Measurements from ENCODE around the gene RASL12.
"Not testable (repeated sequence)": the region's sequence is repeated elsewhere in the genome, so short reads cannot be mapped to it uniquely, and the experiment has no call there.

Gene RASL12

DNA sequence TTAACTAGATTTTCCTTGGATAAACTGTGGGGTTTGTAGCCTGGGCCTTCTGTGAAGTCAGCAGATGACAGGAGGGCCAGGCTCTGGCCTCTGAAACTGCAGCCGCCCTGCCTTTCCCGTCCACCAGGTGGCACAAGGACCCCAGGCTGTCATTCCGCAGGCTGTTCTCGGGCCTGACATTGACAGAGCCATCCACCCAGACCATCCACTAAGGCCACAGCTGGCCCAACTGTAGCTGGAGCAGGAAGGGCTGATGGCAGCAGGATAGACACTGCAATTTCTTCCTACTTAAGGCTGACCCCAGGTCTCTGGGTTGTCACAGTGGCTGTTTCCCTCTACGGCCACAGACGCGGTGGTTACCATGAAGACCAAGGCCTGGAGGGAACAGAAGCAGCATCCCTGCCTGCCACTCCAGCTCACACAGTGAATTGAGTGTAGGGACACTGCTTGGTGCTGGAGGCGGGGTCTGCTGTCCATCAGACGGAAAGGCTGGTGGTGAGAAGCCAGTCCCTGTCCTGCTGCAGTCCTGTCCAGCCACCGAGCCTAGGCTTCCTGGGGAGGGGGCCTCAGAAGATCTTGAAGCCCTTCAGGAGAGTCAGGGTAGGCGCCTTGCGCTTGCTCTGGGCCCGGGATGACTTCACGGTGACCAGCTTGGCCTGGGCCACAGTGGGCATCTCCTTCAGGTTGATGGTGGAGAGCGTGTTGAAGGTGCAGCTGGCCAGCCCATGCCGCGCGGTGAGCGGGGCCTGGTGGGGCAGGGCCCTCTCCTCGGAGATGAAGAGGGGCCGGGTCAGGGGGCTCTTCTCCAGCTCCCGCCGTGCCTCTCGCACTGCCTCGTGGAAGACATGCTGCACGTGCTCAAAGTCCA, 13.2 kb downstream of the RASL12 start:
- peak; percentile 51 for DNase-seq

DNA sequence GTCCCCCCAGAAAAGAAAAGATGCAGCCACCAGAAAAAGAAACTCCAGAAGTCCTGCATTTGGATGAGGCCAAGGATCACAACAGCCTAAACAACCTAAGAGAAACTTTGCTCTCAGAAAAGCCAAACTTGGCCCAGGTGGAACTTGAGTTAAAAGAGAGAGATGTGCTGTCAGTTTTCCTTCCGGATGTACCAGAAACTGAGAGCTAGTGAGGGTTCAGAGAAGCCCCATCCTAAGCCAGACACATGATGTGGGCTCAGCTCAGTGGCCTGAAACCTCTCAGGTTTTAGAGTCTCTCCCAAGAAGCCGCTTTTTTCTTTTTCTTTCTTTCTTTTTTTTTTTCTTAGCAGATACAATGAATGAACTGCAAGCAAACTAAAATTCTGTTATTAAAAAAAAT, 14.8 kb downstream of the RASL12 start:
- DNase-seq: no peak

DNA sequence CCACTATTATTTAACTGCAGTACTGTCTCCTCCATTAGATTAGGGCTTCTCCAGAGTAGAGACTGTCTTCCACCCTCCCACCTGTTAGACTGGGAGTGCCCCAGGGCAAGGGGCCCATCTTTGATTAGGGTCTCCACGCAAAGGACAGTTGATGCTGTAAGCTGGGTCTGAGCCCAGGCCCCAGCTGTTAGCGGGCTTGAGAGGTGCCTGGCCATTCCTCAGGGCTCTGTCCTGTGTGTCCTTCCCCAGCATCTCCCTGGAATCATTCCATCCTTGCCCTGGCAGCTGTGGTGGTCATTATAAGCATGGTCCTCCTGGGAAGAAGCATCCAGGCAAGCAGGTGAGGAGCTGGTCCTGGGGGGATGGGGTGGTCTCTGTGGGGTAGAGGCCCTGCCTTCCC, 16.5 kb downstream of the RASL12 start:
- DNase-seq: no peak

DNA sequence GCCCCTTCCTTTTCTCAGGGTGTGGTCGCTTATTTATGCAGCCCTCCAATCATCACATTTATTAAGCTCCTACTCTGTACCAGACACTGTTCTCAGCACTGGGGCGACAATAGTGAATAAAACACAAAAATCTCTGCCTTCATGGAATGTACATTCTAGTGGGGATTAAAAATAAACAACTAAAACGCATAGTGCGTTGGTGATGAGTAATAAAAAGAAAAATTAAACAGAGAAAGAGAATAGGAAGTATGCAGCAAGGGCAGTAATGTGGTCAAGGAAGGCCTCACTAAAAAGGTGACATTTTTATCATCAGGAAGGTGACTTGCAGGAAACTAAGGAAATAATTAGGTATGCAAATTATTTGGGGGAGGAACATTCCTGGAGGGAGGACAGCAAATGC, 17.5 kb downstream of the RASL12 start:
- DNase-seq: no peak

DNA sequence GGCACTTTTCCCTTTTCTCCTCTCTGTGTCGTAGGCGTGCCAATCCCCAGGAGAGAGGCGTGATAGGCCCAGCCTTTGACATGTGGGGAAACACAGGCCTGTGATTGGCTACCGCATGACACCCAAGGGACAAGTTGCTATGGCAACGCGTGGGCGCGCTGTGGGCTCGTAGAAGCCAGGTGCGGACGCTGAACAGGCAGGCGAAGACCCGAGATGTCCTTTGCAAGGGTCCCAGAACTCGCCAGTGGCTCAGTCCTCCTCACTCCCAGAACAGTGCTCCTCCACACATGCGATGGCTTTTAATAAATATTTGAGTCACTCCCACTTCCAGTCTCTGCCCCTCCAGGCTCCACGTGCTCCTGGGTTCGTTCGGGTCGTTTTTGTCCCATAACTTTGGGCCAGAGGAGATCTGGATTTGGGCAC, 18.4 kb downstream of the RASL12 start:
- DNase-seq: peak; percentile 92

DNA sequence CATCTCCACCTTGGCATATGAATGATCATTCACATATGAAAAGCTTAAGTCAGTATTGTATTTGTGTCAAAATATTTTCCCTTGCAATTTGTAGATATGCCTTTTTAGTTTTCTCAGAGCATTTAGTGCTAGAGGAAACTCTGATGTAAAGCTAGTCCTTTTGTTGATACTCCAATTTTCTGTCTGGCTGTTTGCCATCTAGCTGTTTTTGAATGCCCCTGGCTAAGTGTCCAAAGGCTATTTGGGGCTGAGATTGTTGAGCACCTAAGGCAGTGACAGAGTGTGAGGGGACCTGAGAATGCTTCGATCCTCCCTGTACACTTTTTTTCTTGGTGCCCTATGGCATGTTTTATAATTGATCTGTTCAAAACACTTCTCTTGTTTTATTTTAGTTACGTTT, 19.6 kb downstream of the RASL12 start:
- no peak for DNase-seq

DNA sequence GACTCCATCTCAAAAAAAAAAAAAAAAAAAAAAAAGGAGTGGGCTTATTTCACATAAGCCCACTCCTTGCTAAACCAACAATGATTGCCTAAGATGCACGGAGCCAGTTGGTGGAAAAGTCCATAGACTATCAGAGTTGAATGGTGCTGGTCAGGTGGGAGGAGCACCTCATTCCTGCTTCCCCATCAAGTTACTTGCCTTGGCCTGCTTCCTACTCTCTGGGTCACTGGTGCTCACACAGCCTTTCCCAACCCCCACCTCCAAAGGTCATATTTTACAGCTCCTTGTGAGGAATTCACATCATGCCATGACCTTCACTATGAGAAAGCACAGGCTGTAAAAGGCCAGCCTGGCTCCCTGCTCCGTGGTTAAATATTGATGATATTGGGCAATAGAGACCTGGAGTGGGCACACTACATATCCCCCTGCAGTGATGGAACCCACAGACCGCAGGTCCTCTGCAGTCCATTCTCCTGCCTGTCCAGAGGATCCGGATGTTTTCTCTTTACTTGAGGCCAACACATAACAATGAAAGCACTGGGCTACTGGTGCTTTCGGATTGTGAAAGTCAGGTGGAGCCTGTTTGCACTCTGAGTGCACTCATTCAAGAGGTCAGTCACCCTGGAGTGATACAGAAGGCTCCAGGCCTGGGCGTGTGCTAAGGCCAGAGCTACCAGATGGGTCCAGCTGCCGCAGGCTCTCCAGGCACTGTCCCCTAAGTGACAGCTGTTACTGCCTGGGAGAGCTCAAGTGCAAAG, 22.9 kb downstream of the RASL12 start, which contains the start of gene SLC51B:
TSS of gene SLC51B (plus strand) at position 664 of the 758 bp plus-strand sequence. CDS start 4,618 bp downstream, outside the sequence.
- no peak for DNase-seq

DNA sequence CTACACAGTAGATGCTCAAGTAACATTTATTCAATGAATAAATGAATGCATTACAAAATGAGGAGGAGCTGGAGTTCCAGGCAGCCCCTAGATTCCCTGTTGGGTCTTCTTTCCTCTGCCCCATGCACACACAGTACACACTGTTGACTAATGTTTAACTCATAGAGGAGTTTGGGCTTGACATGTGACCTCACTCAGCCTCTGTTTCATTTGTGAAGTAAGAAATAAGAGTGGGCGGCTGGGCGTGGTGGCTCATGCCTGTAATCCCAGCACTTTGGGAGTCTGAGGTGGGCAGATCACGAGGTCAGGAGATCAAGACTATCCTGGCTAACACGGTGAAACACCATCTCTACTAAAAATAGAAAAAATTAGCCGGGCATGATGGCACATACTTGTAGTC, 23.6 kb downstream of the RASL12 start:
- not testable (repeated sequence) for DNase-seq

DNA sequence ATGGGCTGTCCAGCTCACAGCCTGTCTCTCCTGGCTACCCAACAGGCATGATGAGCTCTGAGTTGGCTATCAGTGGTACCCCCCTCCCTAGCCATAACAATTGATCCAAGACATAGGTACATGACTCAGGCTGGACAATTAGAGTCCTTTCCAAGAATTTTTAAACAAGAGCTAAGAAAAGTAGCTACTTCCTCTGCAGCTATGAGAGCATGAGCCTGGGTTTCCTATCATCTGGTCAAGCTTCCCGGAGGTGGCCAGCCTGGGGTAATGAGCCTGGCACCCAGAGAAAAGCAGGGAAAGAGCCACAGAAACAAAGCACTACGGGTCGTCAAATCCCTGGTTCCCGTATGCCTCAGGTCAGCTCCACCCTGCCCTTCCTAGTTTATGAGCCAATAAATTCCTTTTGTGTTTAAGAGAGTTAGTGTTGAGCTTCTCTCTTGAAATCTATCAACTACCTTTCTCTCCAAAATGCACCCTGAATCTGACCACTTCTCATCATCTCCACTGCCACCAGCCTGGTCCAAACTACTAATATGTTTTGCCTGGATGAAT, 24.9 kb downstream of the RASL12 start:
- no peak for DNase-seq

DNA sequence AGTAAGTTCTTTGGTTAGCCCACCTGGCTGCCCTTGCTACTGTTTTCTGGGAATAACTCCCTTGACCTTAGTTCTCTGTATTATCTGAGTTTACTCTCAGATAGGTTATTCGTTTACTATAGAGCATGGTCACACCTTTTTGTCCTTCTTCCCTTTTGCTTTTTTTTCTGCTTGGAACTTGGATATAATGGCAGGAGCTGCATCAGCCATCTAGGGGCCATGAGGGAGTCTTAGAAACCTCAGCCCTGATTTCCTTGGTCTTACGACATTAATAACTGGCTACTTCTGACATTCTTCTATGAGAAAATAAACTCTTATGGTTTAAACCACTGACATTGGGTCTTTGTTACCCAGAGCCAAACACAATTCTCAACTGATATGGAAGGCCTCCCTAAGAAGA, 26.0 kb downstream of the RASL12 start:
- no peak for DNase-seq

DNA sequence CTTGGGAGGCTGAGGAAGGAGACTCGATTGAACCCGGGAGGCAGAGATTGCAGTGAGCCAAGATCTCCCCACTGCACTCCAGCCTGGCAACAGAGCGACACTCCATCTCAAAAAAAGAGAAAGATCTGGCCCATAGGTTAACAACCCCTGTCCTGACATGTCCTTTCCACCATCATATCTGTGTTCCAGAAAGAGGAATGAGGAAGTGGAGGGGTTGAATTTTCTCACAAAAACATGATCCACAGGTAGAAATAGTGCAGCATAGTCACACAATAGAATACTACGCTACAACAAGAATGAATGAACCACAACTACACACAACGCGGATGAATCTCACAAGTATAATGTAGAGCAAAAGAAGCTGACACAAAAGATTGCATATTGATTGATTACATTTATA, 27.3 kb downstream of the RASL12 start:
- DNase-seq: no peak

DNA sequence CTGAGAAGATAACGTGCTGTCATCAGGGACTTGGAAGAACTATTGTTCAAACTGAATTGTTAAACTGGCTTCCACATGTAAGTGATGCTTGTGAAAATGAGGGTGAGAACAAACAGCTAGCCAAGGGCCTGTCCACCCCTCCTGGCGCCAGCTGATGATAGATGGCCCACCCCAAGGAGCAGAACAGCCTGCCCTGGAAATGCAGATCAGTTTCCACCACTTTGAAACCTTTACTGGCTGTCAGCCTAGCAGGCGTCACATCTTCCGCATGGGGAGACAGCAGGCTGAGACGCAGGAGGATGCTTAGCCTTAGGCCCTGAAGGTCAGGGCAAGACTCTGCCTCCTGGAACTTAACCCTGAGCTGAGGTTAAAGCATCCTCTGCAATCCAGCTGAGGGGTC, 29.0 kb downstream of the RASL12 start:
- no peak for DNase-seq

DNA sequence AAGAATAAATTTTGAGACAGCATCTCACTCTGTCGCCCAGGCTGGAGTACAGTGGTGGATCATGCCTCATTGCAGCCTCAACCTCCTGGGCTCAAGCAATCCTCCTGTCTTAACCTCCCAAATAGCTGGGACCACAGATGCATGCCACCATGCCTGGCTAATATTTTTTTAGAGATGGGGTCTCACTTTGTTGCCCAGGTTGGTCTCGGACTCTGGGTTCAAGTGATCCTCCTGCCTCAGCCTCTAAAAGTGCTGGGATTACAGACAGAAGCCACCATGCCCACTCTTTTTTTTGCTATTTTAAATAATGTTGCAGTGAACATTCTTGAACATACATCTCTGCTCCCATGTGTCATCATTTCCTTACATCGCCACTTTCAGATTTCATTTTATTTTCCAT, 29.4 kb downstream of the RASL12 start:
- DNase-seq: no peak

DNA sequence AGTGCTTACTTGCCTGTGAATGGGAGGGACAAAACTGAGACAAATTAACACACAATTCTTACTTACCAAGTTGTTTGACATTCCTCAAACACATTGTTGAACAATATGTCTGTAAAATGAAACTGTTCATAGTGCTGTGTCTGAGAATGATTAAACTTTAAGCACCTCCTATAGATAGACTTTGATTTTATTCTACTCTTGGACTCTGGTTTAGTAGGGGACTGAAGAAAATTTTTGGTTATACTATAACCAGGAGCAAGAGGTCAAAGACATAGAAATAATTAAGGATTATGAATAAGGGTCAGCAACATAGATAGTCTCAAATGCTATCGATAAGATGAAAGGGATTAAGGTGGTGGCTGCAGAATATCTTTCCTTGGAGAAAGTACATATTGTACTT, 30.5 kb downstream of the RASL12 start:
- DNase-seq: no peak

DNA sequence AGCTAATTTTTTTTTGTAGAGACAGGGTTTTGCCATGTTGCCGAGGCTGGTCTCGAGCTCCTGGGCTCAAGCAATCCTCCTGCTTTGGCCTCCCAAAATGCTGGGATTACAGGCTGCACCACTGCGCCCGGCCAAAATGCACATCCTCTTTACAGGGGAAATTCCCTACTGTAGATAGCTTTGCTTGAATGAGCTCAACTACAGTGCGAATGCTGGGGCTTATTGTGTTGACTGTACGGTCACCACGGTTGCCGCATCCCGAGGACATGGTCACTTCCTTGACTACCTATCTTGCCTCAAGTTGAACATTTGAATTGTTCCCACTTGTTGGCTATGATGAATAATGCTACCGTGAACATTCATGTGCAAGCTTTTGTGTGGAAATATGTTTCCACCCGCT, 33.1 kb downstream of the RASL12 start:
- DNase-seq: no peak

DNA sequence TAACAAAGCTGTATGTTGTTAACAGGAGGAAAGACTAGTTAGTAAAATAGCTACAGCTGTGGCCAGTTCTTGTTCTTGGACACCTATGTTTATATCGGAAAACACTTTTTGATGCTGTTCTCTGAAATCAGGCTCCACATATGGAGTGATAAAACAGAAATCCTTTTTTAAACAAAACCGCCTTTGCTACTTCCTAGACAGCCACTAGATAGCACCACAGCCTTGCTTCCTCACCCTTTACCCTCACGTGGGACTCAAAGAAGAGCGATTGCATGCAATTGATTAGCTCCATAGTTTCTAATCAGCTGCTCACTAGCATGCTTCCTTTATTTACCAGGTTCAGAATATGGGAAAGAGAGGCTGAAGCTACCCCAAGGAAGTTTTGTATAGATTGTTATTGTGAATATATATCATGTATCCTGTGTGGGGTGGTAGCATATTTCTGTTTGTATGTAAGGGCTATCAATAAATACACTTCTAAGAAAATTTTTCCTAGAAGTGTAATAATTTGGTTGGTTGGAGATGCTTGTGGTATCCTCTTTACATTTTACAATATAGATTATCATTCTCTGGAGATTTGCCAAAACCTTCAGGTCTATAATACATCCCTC, 34.0 kb downstream of the RASL12 start:
- DNase-seq: no peak

DNA sequence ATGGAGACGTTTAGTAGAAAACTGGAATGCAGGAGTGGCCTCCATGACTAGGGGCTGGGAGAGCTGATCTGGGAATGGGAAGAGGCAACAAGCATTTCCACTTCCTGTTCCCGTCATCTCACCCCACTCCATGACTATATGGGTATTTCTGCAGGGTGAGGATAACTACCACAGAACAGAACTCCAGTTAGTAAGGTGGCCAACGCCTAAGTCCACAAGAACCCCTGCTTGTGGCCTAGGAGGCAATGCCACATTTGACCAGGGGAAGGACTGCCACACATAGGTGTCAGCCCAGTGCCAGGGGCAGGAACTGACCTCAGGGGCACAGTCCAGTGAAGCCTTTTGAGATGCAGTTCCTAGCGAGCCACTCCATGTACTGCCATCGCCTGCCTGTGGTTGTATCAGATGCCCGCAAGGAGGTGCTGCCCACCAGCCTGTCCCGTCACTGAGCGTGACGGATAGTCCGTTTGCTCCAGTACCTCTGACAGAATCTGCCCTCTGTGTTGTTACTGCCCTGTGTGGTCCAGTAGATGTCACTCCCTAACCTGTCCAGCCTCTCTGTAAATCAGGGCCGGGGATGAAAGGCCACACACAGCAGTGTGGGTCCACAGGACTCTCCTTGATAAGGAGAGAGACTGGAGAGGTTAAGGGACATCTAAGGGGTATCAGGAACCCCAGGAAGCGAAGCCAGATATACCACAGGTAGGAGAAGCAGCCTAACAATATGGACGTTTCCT, 34.8 kb downstream of the RASL12 start:
- peak; percentile 34 for DNase-seq

DNA sequence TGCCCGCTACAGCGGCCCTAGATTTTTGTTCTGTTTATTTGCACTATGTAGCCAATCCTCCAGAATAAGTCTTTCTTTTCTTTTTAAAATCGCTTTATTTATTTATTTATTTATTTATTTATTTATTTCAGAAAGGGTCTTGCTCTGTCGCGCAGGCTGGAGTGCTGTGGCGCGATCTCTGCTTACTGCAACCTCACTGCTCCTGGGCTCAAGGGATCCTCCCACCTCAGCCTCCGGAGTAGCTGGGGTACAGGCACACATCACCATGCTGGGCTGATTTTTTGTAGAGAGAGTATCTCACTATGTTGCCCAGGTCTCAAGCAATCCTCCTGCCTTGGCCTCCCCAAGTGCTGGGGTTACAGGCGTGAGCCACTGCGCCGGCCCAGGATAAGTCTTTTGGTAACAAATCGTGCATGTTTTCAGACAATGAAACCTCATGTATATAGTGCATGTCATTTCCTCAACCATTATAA, 38.0 kb downstream of the RASL12 start:
- no peak for DNase-seq

DNA sequence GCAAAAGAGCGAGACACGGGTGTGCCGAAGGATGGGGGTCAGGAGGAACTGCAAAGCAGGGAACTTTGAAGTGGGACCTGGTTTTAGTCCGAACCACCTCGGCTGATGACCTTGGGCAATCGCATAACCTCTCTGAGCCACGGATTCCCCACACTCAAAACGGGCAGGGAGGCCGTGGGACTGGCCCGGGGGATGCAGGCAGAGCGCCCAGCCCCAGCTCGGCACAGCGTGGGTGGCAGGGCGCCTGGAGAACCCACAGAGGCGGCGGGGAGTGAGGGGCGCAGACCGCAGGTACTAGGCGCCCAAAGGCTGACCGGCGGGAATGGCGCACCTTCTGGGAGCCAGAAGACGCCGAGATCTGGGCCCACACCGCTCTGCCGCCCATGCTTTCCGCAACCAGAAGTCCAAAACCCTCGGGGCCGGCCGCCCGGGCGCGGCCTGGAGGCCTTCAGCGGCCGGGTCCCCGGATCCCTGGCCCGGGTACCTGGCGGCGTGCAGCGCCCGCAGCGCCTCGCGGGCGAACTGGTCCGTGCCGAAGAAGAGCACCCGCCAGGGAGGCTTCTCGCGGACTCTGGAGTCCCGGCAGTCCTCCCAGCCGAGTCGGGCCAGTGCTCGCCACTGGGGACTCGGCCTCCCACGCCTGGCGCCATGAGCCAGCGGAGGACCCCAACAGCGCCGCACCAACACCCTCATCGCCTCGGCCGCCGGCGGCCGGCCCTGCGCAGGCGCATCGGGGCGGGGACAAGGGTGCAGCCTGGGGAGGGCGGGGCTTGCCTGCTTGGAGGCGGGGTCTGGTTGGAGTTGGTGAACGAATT, 38.7 kb downstream of the RASL12 start, which contains the start of gene MTFMT:
TSS of gene MTFMT (minus strand) at position 719 of the 815 bp plus-strand sequence. CDS start at position 693, 26 bp downstream.
- DNase-seq: peak; percentile 97

DNA sequence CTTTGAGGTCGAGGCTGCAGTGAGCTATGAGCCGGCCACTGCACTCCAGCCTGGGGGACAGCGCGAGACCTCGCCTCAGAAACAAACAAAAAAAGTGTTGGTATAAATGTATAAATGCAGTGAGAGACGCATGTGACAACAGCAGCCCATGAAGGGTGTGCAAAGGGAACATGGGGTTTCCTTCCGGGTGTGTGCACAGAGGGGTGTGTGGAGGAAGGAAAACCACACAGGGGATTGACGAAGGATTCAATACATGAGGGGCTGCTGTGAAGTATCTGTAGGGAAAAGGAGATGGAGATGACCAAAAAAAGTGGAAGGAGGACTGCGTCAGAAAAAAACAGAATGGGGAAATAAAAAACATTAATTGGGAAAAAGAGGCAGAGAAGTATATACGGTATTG, 39.5 kb downstream of the RASL12 start:
- DNase-seq: no peak

DNA sequence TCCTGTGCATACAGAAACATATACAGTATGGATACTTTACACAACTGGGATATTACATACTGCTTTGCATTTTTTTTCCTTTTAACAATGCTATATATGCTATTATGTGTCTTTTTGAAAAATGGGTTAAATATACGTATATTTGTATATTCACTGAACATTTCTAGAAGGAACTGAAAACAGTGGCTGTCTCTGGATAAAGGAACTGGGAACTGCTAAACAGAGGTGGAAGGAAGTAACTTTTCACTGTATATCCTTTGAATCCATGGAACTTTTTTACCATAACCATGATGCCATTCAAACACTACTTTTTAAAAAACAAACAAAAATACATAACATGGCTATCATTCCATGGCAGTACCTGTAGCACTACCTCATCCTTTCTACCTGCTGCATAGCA, 40.2 kb downstream of the RASL12 start:
- no peak for DNase-seq

All from stimulated activated CD4-positive, alpha-beta T cell treated with anti-CD3 and anti-CD28 coated beads, Interleukin-4, amount 100 ng/mL, for 1 hour (primary cell).